Prostate gland (tissue), 2 donors: ENCODE data around the gene CORIN. TPM values are rescaled to one million over a fixed set of nuclear protein-coding genes. Genes with fewer than 3 reads are reported as not detected.

Source experiments
- DNase-seq: peaks from one replicate; pipeline ENCODE4 v3.0.0-alpha.2; 2019; ENCODE audit warnings: low spot score
- H3K27ac ChIP-seq, 2 donors: fragments of 200-600 bp; sonication (generic); 2 replicates each; pipeline ENCODE4 v1.5.1; 2017 to 2019
- H3K27me3 ChIP-seq: fragments of 200-600 bp; sonication (generic); replicated peaks from 2 replicates; pipeline ENCODE4 v1.5.1; 2019; ENCODE audit not compliant: insufficient read depth
- H3K36me3 ChIP-seq, 2 donors: fragments of 200-600 bp; sonication (generic); 1 replicate in 1 of 2; 2 replicates in 1 of 2; pipeline versions ENCODE4 v1.5.1 to v1.8.1; 2017 to 2019
- H3K4me1 ChIP-seq: fragments of 200-600 bp; sonication (generic); replicated peaks from 2 replicates; pipeline ENCODE4 v1.5.1; 2019
- H3K4me3 ChIP-seq, 2 donors: fragments of 200-600 bp; sonication (generic); 2 replicates each; pipeline ENCODE4 v1.5.1; 2017 to 2019
- H3K9me3 ChIP-seq: fragments of 200-600 bp; sonication (generic); 2 replicates; pipeline ENCODE4 v1.5.1; 2017
- CTCF ChIP-seq, 4 experiments: fragments of 200-600 bp in 2 of 4; fragments of 450-650 bp in 2 of 4; sonication (generic) in 2 of 4; IDR thresholded peaks; 1 replicate in 3 of 4; 2 replicates in 1 of 4; pipeline ENCODE4 v1.5.1; 2016 to 2019; ENCODE audit warnings: antibody characterized with exemption in 4 of 4, mild to moderate bottlenecking in 2 of 4, moderate library complexity in 2 of 4
- POLR2A ChIP-seq: fragments of 450-650 bp; IDR thresholded peaks from one replicate; pipeline ENCODE4 v1.6.1; 2016; ENCODE audit warnings: antibody characterized with exemption, mild to moderate bottlenecking
- POLR2AphosphoS5 ChIP-seq: sonication (generic); formaldehyde crosslinking; IDR thresholded peaks from one replicate; pipeline ENCODE4 v1.6.1; 2017; ENCODE audit warnings: antibody characterized with exemption
- WGBS: methylation state at CpG from one replicate; pipeline ENCODE4 v1.1.5; 2018; 5-methylcytosine and 5-hydroxymethylcytosine counted together
- intact Hi-C: fragments of 100-400 bp; cut with DNase I; formaldehyde crosslinking; loops from one replicate; pipeline ENCODE4 v1.14.2; 2022
- total RNA-seq, 2 donors: library from RNA; depleted of rRNA; stranded (reverse); fragments of >200 nt; gene quantifications; one replicate each; pipeline ENCODE4 v1.1.0, GENCODE V29; 2016

Gene CORIN
- total RNA-seq, 2 donors from 2014 or later, result 6.0 to 7.7 TPM

DNA sequence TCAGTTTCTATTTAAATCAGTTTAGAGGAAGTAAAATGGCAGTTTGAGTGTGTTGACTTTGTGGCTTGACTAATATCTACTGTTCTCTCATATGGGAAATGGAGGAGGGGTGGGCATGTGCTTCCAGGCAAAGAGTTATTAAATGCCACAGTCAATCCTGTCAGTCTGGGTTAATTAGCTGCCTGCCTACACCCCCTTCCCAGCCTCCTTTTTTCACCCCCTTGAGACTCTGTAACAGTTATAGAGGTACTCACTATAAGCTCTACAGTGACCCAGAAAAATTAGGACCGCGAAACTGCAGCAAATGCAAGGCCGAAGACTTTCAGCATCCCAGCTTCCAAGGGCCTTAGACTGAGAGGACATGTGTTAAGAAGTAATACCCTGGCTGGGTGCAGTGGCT is 165.2 kb downstream of the CORIN start:
- 100% methylated on average over 3 of the region's 3 CpGs for WGBS
- Histone ChIP-seq H3K9me3 (no peaks in the 10 kb centered on the region), H3K4me3 (no peak overlapping the region), H3K36me3 (no peaks in the 10 kb centered on the region), H3K27ac (no peak overlapping the region), H3K27me3 (no peaks in the 10 kb centered on the region), H3K4me1 (no peaks in the 10 kb centered on the region)
- TF ChIP-seq POLR2A, result no peak
- TF ChIP-seq CTCF (IDR thresholded peaks at IDR 0.05), result no peak
- TF ChIP-seq POLR2AphosphoS5, result no peak
- intact Hi-C loops, result no loop called here
- no peak for DNase-seq

DNA sequence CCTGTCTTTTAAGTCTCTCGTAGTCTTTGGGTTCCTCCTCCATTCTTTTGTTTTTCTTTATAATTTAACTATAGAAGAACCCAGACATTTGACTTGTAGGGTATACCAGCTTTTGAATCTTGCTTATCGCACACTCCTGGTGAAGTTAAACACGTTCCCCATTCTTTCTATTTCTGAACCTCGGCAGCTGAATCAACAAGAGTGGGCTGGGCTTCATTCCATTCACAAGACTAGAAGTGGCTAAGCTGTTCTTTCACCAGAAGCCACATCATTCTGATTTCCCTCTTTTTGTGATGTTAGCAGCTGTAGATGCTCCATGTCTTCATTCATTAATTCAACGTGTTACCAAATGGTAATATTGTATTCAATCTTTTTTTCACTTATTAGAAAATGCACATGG is 167.9 kb downstream of the CORIN start:
- no peak for DNase-seq

DNA sequence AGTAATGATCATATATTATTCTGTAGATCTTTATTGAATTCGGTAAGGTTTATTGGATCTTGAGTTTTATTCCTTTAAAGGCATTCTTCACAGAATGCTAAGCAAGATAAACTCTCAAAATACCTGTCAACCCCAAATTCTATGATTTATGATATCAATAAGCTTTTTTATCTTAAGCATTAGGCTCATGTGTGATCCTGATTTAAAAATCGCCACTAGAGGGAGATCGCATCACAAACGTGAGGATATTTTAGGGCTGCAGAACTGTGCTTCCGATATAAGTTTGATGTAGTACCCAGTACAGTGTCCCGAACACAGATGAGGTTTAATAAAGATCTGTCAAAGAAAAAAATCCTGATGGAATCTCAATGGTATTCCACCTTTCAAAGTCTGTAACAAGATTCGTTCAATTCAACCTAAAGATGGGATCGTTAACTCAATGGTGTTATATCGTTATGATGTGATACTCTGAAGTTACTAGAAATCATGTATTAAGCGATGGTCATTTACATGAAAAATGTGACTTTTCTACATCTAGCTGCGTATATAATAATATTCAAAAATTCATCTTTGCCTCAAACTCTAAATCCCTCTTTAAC is 169.0 kb downstream of the CORIN start:
- Histone ChIP-seq H3K36me3 (no peaks in the 10 kb centered on the region), H3K4me3 (no peak overlapping the region), H3K27ac (no peak overlapping the region), H3K9me3 (no peaks in the 10 kb centered on the region), H3K27me3 (no peaks in the 10 kb centered on the region), H3K4me1 (no peaks in the 10 kb centered on the region)
- intact Hi-C loops, result loop anchor here (2.0 to 5.0 kb wide), 2 partner anchors 170 to 268 kb away; partner anchors contain the start of gene CORIN
- 30% methylated on average over 11 of the region's 11 CpGs for WGBS
- DNase-seq, result peak; percentile 38
- TF ChIP-seq POLR2AphosphoS5, result peak; percentile 7
- TF ChIP-seq CTCF (IDR thresholded peaks at IDR 0.05), result peak; percentile 53 to 74 (median 68)
- TF ChIP-seq POLR2A, result no peak

More for the DNA sequence above, 167.9 kb downstream of the CORIN start:
- H3K27ac ChIP-seq, result no peak overlapping the region
- intact Hi-C loops, result loop anchor here (2.0 to 5.0 kb wide), 2 partner anchors 169 to 267 kb away; partner anchors contain the start of gene CORIN
- no peaks in the 10 kb centered on the region for H3K4me1 ChIP-seq
- TF ChIP-seq POLR2A, result no peak
- no peak for TF ChIP-seq POLR2AphosphoS5
- no peak for TF ChIP-seq CTCF (IDR thresholded peaks at IDR 0.05)
- no peak overlapping the region for H3K4me3 ChIP-seq
- no peaks in the 10 kb centered on the region for H3K9me3 ChIP-seq
- no peaks in the 10 kb centered on the region for H3K36me3 ChIP-seq
- 33% methylated on average over 5 of the region's 5 CpGs for WGBS
- no peaks in the 10 kb centered on the region for H3K27me3 ChIP-seq

GRCh38 chr4:47668256-47668655 is 169.6 kb downstream of the CORIN start:
- no peaks in the 10 kb centered on the region for H3K36me3 ChIP-seq
- H3K4me3 ChIP-seq, result no peak overlapping the region
- no peaks in the 10 kb centered on the region for H3K4me1 ChIP-seq
- 82% methylated on average over 2 of the region's 2 CpGs for WGBS
- H3K9me3 ChIP-seq, result no peaks in the 10 kb centered on the region
- intact Hi-C loops, result loop anchor here (2.0 to 5.0 kb wide), 2 partner anchors 171 to 269 kb away; partner anchors contain the start of gene CORIN
- TF ChIP-seq POLR2AphosphoS5 (no peak), POLR2A (no peak), CTCF (IDR thresholded peaks at IDR 0.05) (no peak)
- DNase-seq, result no peak
- H3K27ac ChIP-seq, result no peak overlapping the region
- H3K27me3 ChIP-seq, result no peaks in the 10 kb centered on the region

DNA sequence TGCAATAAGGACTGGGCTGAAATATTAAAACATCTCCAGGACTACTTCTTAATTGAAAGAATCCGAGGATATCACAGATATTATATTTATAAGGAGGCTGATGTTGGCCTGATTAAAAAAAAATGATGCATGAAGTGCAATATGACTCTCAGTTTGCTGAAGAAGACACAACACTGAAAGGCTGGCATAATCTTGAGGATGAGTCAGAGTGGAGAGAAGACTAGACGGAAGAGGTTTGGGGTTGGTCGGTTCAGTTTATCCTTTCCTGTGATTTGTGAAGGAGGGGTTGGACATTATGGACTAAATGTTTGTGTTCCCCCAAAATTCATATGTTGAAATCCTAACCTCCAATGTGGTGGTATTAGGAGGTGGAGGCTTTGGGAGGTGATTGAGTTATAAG is 170.3 kb downstream of the CORIN start:
- no peak for TF ChIP-seq POLR2AphosphoS5
- no peak for TF ChIP-seq CTCF (IDR thresholded peaks at IDR 0.05)
- no peak for TF ChIP-seq POLR2A
- H3K9me3 ChIP-seq, result no peaks in the 10 kb centered on the region
- no peak overlapping the region for H3K4me3 ChIP-seq
- H3K27ac ChIP-seq, result no peak overlapping the region
- H3K36me3 ChIP-seq, result no peaks in the 10 kb centered on the region
- H3K27me3 ChIP-seq, result no peaks in the 10 kb centered on the region
- 86% methylated on average over 3 of the region's 3 CpGs for WGBS
- intact Hi-C loops, result loop anchor here (5.0 kb wide), 1 partner anchor 270 kb away; no protein-coding TSS in a partner anchor
- DNase-seq, result no peak
- no peaks in the 10 kb centered on the region for H3K4me1 ChIP-seq
